ENCODE measurements around the gene TDRD7. TPM values are rescaled to one million over a fixed set of nuclear protein-coding genes. Genes with fewer than 3 reads are reported as not detected.

The TDRD7 gene
- total and polyA plus RNA-seq, 9 of the 15 experiments (the other 6 are each of a cell fraction or from before 2014, with no cell fraction given) = 2.2 to 7.7 (median 5.2) TPM

- Histone ChIP-seq H3K79me2 (ENCODE audit: control insufficient read depth, insufficient read depth, low read length) (peaks cover 15% of the 10 kb centered on the region), H2AFZ (ENCODE audit: low read depth, low read length) (no peak overlapping the region), H3K4me2 (ENCODE audit: insufficient read depth, low read length) (no peak overlapping the region), H3K9ac (ENCODE audit: insufficient read depth in 1 of 2, low read depth in 2 of 2, low read length in 2 of 2) (no peak overlapping the region), H3K4me3 (no peak overlapping the region), H3K27ac (ENCODE audit: extremely low read depth, low read depth, low read length) (no peak overlapping the region), H3K36me3 (ENCODE audit: control insufficient read depth, insufficient read depth, low read length) (peaks cover 76% of the 10 kb centered on the region), H3K9me3 (replicated peaks; ENCODE audit: control insufficient read depth, insufficient read depth, low read depth, low read length) (no peaks in the 10 kb centered on the region), H3K4me1 (replicated peaks in 1 of 2; ENCODE audit: control insufficient read depth in 2 of 2, insufficient read depth in 2 of 2, low read length in 2 of 2) (no peaks in the 10 kb centered on the region), H4K20me1 (replicated peaks; ENCODE audit: control insufficient read depth, insufficient read depth, low read length) (peaks cover 16% of the 10 kb centered on the region; the same call in 1 of the 2 replicates), H3K9me1 (ENCODE audit: control insufficient read depth, insufficient read depth, low read length) (no peaks in the 10 kb centered on the region), H3K27me3 (ENCODE audit: control insufficient read depth in 2 of 2, insufficient read depth in 2 of 2, low read length in 2 of 2) (no peaks in the 10 kb centered on the region)
- POLR2A ChIA-PET = interaction anchor here (0.9 to 1.3 kb wide), 4 partner anchors 9 to 25 kb away, joined by 3 to 5 read pairs (median 3); no protein-coding TSS in a partner anchor
- no TSS peak for BruUV-seq (replicated peaks)
- FAIRE-seq = no peak
- 93% methylated on average over 7 of the region's 7 CpGs for WGBS (ENCODE audit: insufficient coverage, low coverage, missing lambda C conversion rate)
- DNase-seq (ENCODE audit: extremely low read depth in 1 of 4, low spot score in 3 of 4) = no peak
- in situ Hi-C loops (cut with MboI) (no loop called here), intact Hi-C loops (cut with micrococcal nuclease) (no loop called here)
- TF ChIP-seq, protein P1, sequence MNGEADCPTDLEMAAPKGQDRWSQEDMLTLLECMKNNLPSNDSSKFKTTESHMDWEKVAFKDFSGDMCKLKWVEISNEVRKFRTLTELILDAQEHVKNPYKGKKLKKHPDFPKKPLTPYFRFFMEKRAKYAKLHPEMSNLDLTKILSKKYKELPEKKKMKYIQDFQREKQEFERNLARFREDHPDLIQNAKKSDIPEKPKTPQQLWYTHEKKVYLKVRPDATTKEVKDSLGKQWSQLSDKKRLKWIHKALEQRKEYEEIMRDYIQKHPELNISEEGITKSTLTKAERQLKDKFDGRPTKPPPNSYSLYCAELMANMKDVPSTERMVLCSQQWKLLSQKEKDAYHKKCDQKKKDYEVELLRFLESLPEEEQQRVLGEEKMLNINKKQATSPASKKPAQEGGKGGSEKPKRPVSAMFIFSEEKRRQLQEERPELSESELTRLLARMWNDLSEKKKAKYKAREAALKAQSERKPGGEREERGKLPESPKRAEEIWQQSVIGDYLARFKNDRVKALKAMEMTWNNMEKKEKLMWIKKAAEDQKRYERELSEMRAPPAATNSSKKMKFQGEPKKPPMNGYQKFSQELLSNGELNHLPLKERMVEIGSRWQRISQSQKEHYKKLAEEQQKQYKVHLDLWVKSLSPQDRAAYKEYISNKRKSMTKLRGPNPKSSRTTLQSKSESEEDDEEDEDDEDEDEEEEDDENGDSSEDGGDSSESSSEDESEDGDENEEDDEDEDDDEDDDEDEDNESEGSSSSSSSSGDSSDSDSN (IDR thresholded peaks at IDR 0.05; ENCODE audit: borderline replicate concordance in 1 of 2, low read depth in 2 of 2, low read length in 2 of 2) = no peak
- no peak for TF ChIP-seq SMC3 (conservative IDR thresholded peaks at IDR 0.05; ENCODE audit: insufficient read depth, low read depth, low read length)
- no peak for TF ChIP-seq SMAD1 (IDR thresholded peaks at IDR 0.05; ENCODE audit: low read depth, low read length, partially characterized antibody)
- no peak for TF ChIP-seq RBFOX2 (IDR thresholded peaks at IDR 0.05; ENCODE audit: low read depth, low read length)
- no peak for TF ChIP-seq ZNF217 (CRISPR knock-in tag; IDR thresholded peaks at IDR 0.05)
- TF ChIP-seq POLR2H (tag; IDR thresholded peaks at IDR 0.05; ENCODE audit: low read depth) = no peak
- no peak for TF ChIP-seq ZNF121 (CRISPR knock-in tag; conservative IDR thresholded peaks at IDR 0.05)
- no peak for TF ChIP-seq ZFP91 (CRISPR knock-in tag; IDR thresholded peaks at IDR 0.05)
- no peak for TF ChIP-seq LEF1 (IDR thresholded peaks at IDR 0.05)
- TF ChIP-seq SNAPC5 (CRISPR knock-in tag; IDR thresholded peaks at IDR 0.05) = no peak
- no peak for TF ChIP-seq BRD4 (IDR thresholded peaks at IDR 0.05)
- CTCF ChIA-PET (ENCODE audit: low intra/inter-chr PET ratio) = no interaction called here
- ATAC-seq = no peak
These were observed 115.1 kb downstream of the TDRD7 start for GRCh38 chr9:97526895-97527575.

All from K562 (cell line).